Kidney (tissue), 14 donors: ENCODE results near the gene FEM1B. TPM values are rescaled to one million over a fixed set of nuclear protein-coding genes. Genes with fewer than 3 reads are reported as not detected.

Source experiments
- DNase-seq, 5 donors: peaks; one replicate each; pipeline ENCODE4 v3.0.0-alpha.2; 2013 to 2020
- FAIRE-seq: peaks from 2 replicates; lab custom pipeline; 2012; peaks lifted over from hg19 to GRCh38; lab: Jason Lieb, UNC
- H3K27ac ChIP-seq, 2 donors: one replicate each; pipeline ENCODE4 v1.7.0; 2013; ENCODE audit warnings: low read depth in 2 of 2, low read length in 2 of 2, inconsistent platforms in 1 of 2
- H3K27me3 ChIP-seq: one replicate; pipeline ENCODE4 v1.7.1; 2013; ENCODE audit warnings: low read length, inconsistent platforms; ENCODE audit not compliant: control insufficient read depth, insufficient read depth
- H3K36me3 ChIP-seq, 3 donors: one replicate each; pipeline versions ENCODE4 v1.7.0 to v1.7.1; 2013; ENCODE audit warnings: low read length in 3 of 3, control low read depth in 1 of 3, inconsistent platforms in 1 of 3; ENCODE audit not compliant: insufficient read depth in 3 of 3, control insufficient read depth in 2 of 3
- H3K4me1 ChIP-seq, 3 donors: one replicate each; pipeline versions ENCODE4 v1.7.0 to v1.7.1; 2013; ENCODE audit warnings: low read length in 3 of 3, inconsistent platforms in 1 of 3, low read depth in 1 of 3; ENCODE audit not compliant: control insufficient read depth in 2 of 3, insufficient read depth in 2 of 3
- H3K4me3 ChIP-seq, 3 donors: one replicate each; pipeline versions ENCODE4 v1.7.0 to v1.8.1; 2013; ENCODE audit warnings: low read length in 3 of 3, control low read depth in 1 of 3, inconsistent platforms in 1 of 3
- H3K9ac ChIP-seq, 3 donors: one replicate each; pipeline versions ENCODE4 v1.7.0 to v1.7.1; 2013; ENCODE audit warnings: low read length in 3 of 3, control low read depth in 1 of 3, inconsistent platforms in 1 of 3
- H3K9me3 ChIP-seq, 3 donors: one replicate each; pipeline versions ENCODE4 v1.7.0 to v1.7.1; 2013; ENCODE audit warnings: low read length in 3 of 3, control low read depth in 1 of 3, inconsistent platforms in 1 of 3; ENCODE audit not compliant: control insufficient read depth in 2 of 3, insufficient read depth in 1 of 3
- CTCF ChIP-seq: IDR thresholded peaks from 3 replicates; pipeline ENCODE4 v1.5.1; 2012; ENCODE audit warnings: mild to moderate bottlenecking, moderate library complexity, borderline replicate concordance; ENCODE audit not compliant: insufficient read depth; ENCODE audit errors: extremely low read depth
- intact Hi-C: fragments of 100-400 bp; cut with DNase I; formaldehyde crosslinking; loops from one replicate; pipeline ENCODE4 v1.11.1; 2022
- polyA plus RNA-seq: library from polyadenylated mRNA; stranded (reverse); fragments of 350-450 nt; fragmentation: Illumina TruSeq; extraction: RNeasy Lipid Tissue Mini Kit (QIAGEN cat#74804); gene quantifications from one replicate; pipeline ENCODE4 v1.2.3, GENCODE V29; 2014; ENCODE audit warnings: low read depth, low replicate concordance; ENCODE audit not compliant: insufficient read depth
- total RNA-seq: library from RNA; stranded (reverse); fragmentation: NEBNext Ultra II Directional; extraction: Animal tissue kit (Norgen Biotek cat#: 25700); gene quantifications from one replicate; pipeline ENCODE4 v1.2.1, GENCODE V29; 2021
- donor health status: control.
- donor health status: control.
- donor health status: control.
- donor health status: control.
- donor health status: control.
- donor health status: DM: yes; HTN: yes; CAD: no.
- donor health status: Normal renal cell carcinoma (clear cell type).

The FEM1B gene
- total and polyA plus RNA-seq, 2 donors from 2014 or later: 9.8 to 47.6 TPM

- DNase-seq: no peak
Measured at GRCh38 chr15:68290715-68291114, 13.2 kb downstream of the FEM1B start.

GRCh38 chr15:68292157-68292781 lies 14.7 kb downstream of the FEM1B start:
- no peaks in the 10 kb centered on the region for H3K4me1 ChIP-seq
- no peak for FAIRE-seq
- intact Hi-C loops: no loop called here

More at GRCh38 chr15:68290715-68291114, 13.2 kb downstream of the FEM1B start:
- no peak for FAIRE-seq
- no peak overlapping the region for H3K4me3 ChIP-seq
- peaks cover 5 to 21% (median 19%) of the 10 kb centered on the region in 3 donors for H3K36me3 ChIP-seq
- no peaks in the 10 kb centered on the region for H3K27me3 ChIP-seq
- no peaks in the 10 kb centered on the region for H3K9me3 ChIP-seq
- H3K9ac ChIP-seq: no peak overlapping the region
- H3K27ac ChIP-seq: no peak overlapping the region
- intact Hi-C loops: no loop called here
- no peak for TF ChIP-seq CTCF
- no peaks in the 10 kb centered on the region for H3K4me1 ChIP-seq

DNA sequence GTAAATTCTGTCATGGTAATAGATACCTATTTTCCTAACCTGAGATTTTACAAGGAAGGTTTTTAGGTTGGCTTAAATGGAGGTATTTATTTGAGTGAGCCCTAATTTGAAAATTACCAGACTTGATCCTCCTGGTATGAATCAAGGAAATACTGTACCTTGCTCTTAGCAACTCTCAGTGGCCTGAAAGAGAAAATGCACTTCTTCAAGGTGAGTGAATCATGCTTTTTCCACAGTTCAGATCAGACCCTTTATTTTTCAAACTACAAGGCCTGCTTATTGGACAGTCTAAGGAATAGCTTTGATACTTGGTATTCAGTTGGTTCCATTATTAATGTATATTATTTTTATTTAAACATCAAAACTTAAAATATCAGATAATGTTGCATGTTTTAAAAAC lies 15.4 kb downstream of the FEM1B start:
- no peak for DNase-seq
- no peaks in the 10 kb centered on the region for H3K9me3 ChIP-seq
- H3K27ac ChIP-seq: no peak overlapping the region
- intact Hi-C loops: no loop called here
- H3K27me3 ChIP-seq: no peaks in the 10 kb centered on the region
- TF ChIP-seq CTCF: no peak
- FAIRE-seq: no peak
- H3K9ac ChIP-seq: no peak overlapping the region
- H3K4me1 ChIP-seq: no peaks in the 10 kb centered on the region
- no peak overlapping the region for H3K4me3 ChIP-seq
- peaks cover 5 to 21% (median 19%) of the 10 kb centered on the region in 3 donors for H3K36me3 ChIP-seq

More at GRCh38 chr15:68292157-68292781, 14.7 kb downstream of the FEM1B start:
- Histone ChIP-seq H3K27me3 (no peaks in the 10 kb centered on the region), H3K27ac (no peak overlapping the region), H3K4me3 (no peak overlapping the region), H3K9me3 (no peaks in the 10 kb centered on the region), H3K9ac (no peak overlapping the region), H3K36me3 (peaks cover 5 to 21% (median 19%) of the 10 kb centered on the region in 3 donors)
- no peak for TF ChIP-seq CTCF
- DNase-seq: no peak
